Smooth muscle cell of the brain vasculature (primary cell): ENCODE data around the gene FBN1.

Experiments used
- DNase-seq: peaks from one replicate; pipeline ENCODE4 v3.0.0-alpha.2; 2012; ENCODE audit warnings: low read depth, low spot score

The FBN1 gene

GRCh38 chr15:48652510-48653076, 7.1 kb upstream of the FBN1 start:
- no peak for DNase-seq

- DNase-seq: no peak
Measured at GRCh38 chr15:48650931-48651330, 5.4 kb upstream of the FBN1 start.

GRCh38 chr15:48647962-48648361, 2.5 kb upstream of the FBN1 start:
- DNase-seq: no peak

GRCh38 chr15:48646331-48646730, 822 bp upstream of the FBN1 start:
- no peak for DNase-seq

GRCh38 chr15:48644827-48645557, 517 bp downstream of the FBN1 start:
- DNase-seq: no peak

- no peak for DNase-seq
Measured at GRCh38 chr15:48644467-48644826, 1.1 kb downstream of the FBN1 start.

GRCh38 chr15:48643776-48644466, 1.6 kb downstream of the FBN1 start:
- DNase-seq: no peak

- no peak for DNase-seq
Measured at GRCh38 chr15:48643206-48643605, 2.3 kb downstream of the FBN1 start.

- no peak for DNase-seq
Measured at GRCh38 chr15:48642795-48643194, 2.7 kb downstream of the FBN1 start.

GRCh38 chr15:48641416-48641815, 4.1 kb downstream of the FBN1 start:
- no peak for DNase-seq

- no peak for DNase-seq
Measured at GRCh38 chr15:48638963-48639362, 6.5 kb downstream of the FBN1 start.

GRCh38 chr15:48637639-48638038, 7.9 kb downstream of the FBN1 start:
- DNase-seq: no peak

GRCh38 chr15:48636511-48636910, 9.0 kb downstream of the FBN1 start:
- no peak for DNase-seq

- DNase-seq: no peak
Measured at GRCh38 chr15:48634893-48635292, 10.6 kb downstream of the FBN1 start.

- DNase-seq: no peak
Measured at GRCh38 chr15:48634096-48634495, 11.4 kb downstream of the FBN1 start.

GRCh38 chr15:48632651-48633050, 12.9 kb downstream of the FBN1 start:
- DNase-seq: no peak

- DNase-seq: no peak
Measured at GRCh38 chr15:48631176-48631770, 14.2 kb downstream of the FBN1 start.

- no peak for DNase-seq
Measured at GRCh38 chr15:48630245-48630644, 15.3 kb downstream of the FBN1 start.

GRCh38 chr15:48628832-48629231, 16.7 kb downstream of the FBN1 start:
- no peak for DNase-seq

GRCh38 chr15:48627260-48627940, 18.1 kb downstream of the FBN1 start:
- no peak for DNase-seq

GRCh38 chr15:48625126-48625525, 20.4 kb downstream of the FBN1 start:
- DNase-seq: no peak

- DNase-seq: no peak
Measured at GRCh38 chr15:48624700-48625099, 20.8 kb downstream of the FBN1 start.
